ENCODE measurements around the gene ZFAND6.

Gene ZFAND6

DNA sequence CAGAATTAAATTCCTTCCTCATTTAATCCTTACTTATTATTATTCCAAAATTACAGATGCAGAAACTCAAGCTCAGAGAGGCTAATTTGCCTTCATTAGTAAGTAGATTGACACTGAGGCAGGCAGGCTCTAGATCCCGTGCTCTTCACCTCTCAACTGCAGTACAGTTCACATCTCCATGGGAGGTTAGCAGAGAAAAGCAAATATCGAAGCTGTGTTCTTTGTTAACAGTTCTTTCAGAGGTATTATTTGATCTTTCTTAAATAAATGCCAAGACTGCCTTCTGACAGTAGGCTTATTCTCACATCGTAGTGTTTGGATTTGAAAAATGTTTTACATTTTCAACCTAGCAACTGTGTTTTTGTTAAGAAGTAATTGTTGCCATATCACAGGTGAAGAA lies 77.4 kb downstream of the ZFAND6 start:
- H3K4me3 ChIP-seq (ENCODE audit: low read depth, low read length): no peak overlapping the region
- DNase-seq (ENCODE audit: low read depth): no peak
- TF ChIP-seq, protein P1, sequence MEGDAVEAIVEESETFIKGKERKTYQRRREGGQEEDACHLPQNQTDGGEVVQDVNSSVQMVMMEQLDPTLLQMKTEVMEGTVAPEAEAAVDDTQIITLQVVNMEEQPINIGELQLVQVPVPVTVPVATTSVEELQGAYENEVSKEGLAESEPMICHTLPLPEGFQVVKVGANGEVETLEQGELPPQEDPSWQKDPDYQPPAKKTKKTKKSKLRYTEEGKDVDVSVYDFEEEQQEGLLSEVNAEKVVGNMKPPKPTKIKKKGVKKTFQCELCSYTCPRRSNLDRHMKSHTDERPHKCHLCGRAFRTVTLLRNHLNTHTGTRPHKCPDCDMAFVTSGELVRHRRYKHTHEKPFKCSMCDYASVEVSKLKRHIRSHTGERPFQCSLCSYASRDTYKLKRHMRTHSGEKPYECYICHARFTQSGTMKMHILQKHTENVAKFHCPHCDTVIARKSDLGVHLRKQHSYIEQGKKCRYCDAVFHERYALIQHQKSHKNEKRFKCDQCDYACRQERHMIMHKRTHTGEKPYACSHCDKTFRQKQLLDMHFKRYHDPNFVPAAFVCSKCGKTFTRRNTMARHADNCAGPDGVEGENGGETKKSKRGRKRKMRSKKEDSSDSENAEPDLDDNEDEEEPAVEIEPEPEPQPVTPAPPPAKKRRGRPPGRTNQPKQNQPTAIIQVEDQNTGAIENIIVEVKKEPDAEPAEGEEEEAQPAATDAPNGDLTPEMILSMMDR (IDR thresholded peaks at IDR 0.05; ENCODE audit: low read depth, low read length, missing control alignments): no peak
- in situ Hi-C loops (cut with HindIII; ENCODE audit: low sequenced_read_pairs): no loop called here

DNA sequence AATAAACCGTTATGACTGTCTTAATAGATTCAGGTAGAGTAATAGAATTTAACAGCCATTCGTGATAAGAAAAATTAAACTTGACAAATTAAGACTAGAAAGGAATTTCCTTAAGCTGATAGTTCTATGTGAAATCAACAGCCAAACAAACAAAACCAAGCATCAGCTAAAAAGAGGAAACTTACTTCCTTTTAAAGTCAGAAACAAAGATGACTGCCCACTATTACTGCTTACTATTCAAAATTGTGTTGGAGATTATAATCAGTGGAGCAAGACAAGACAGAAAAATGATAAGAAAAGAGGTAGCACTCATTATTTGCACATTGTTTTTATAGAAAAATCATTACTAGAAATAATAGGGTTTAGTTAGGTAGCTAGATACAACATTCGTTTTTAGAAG lies 79.5 kb downstream of the ZFAND6 start:
- no peak for DNase-seq (ENCODE audit: low read depth)
- no peak overlapping the region for H3K4me3 ChIP-seq (ENCODE audit: low read depth, low read length)
- in situ Hi-C loops (cut with HindIII; ENCODE audit: low sequenced_read_pairs): no loop called here
- TF ChIP-seq, protein P1 (IDR thresholded peaks at IDR 0.05; ENCODE audit: low read depth, low read length, missing control alignments): no peak

GRCh38 chr15:80140909-80141308 lies 81.4 kb downstream of the ZFAND6 start:
- H3K4me3 ChIP-seq (ENCODE audit: low read depth, low read length): no peak overlapping the region
- DNase-seq (ENCODE audit: low read depth): no peak
- in situ Hi-C loops (cut with HindIII; ENCODE audit: low sequenced_read_pairs): no loop called here
- TF ChIP-seq, protein P1 (IDR thresholded peaks at IDR 0.05; ENCODE audit: low read depth, low read length, missing control alignments): no peak

DNA sequence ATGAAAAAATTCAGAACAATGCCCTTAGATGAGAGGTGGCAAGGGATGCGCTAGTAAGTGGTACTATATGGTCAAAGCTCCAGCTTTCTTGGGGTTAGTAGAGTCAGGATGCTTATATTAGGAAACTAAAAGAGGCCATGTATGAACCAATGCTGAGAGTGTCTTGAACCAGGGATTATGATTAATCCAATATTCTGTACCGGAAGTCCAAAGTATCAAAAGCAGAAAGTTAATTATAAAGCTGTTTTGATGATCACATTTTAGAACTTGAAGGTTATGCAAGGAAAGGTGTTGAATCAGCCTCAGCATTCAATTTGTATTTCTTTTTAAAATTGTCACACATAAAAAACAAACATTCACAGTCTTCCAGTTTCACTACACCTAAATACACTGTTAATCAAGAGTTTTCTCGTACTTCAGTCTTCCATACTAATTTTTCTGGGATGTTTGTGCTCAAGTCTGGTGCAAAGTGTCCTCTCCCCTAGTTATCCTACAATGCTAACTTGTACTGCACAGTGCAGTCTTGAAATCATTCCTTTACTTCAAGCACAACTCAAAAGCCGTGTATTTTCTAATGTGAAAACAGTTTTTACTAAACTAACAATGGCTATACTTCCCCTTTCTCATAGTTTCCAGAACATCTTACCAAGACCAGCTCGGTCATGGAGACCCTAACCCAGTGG lies 82.6 kb downstream of the ZFAND6 start:
- TF ChIP-seq, protein P1 (IDR thresholded peaks at IDR 0.05; ENCODE audit: low read depth, low read length, missing control alignments): no peak
- no peak overlapping the region for H3K4me3 ChIP-seq (ENCODE audit: low read depth, low read length)
- in situ Hi-C loops (cut with HindIII; ENCODE audit: low sequenced_read_pairs): no loop called here
- DNase-seq (ENCODE audit: low read depth): no peak

GRCh38 chr15:80142646-80143045 lies 83.2 kb downstream of the ZFAND6 start:
- no peak overlapping the region for H3K4me3 ChIP-seq (ENCODE audit: low read depth, low read length)
- in situ Hi-C loops (cut with HindIII; ENCODE audit: low sequenced_read_pairs): no loop called here
- DNase-seq (ENCODE audit: low read depth): no peak
- TF ChIP-seq, protein P1 (IDR thresholded peaks at IDR 0.05; ENCODE audit: low read depth, low read length, missing control alignments): no peak

DNA sequence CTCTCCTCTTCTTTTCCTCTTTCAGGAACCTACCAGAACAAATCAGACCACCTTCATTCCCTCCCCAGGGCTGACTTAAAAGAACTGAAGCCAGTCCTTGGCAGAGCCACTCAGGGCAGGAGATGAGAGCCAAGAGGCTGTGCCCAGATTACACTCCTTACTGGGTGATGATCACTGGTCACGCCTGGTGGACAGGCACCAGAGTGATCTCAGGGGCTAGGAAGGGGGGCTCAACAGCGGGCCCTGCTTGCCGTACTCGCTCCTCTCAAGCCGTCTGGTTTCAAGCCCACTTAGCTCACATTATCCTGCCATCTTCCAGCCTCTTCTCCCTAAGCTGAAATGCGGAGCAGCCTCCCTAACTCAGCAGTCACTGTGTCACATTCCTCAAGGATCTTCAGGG lies 91.7 kb downstream of the ZFAND6 start:
- no peak for DNase-seq (ENCODE audit: low read depth)
- TF ChIP-seq, protein P1 (IDR thresholded peaks at IDR 0.05; ENCODE audit: low read depth, low read length, missing control alignments): no peak
- H3K4me3 ChIP-seq (ENCODE audit: low read depth, low read length): no peak overlapping the region
- in situ Hi-C loops (cut with HindIII; ENCODE audit: low sequenced_read_pairs): no loop called here

All from astrocyte of the cerebellum (primary cell).